Peyer's patch (tissue), 4 donors: ENCODE data around the gene PSD4. TPM values are rescaled to one million over a fixed set of nuclear protein-coding genes. Genes with fewer than 3 reads are reported as not detected.

Source experiments
- DNase-seq, 3 donors: peaks; one replicate each; pipeline ENCODE4 v3.0.0-alpha.2; 2017 to 2019
- H3K27ac ChIP-seq, 4 donors: fragments of 200-600 bp; sonication (generic); one replicate each; pipeline ENCODE4 v1.5.1; 2016 to 2019
- H3K27me3 ChIP-seq, 2 donors: fragments of 200-600 bp; sonication (generic); one replicate each; pipeline ENCODE4 v1.5.1; 2019
- H3K36me3 ChIP-seq, 3 donors: fragments of 200-600 bp; sonication (generic); one replicate each; pipeline ENCODE4 v1.5.1; 2016 to 2019
- H3K4me1 ChIP-seq, 4 donors: fragments of 200-600 bp; sonication (generic); one replicate each; pipeline ENCODE4 v1.5.1; 2016 to 2019
- H3K4me3 ChIP-seq, 4 donors: fragments of 200-600 bp; sonication (generic); 1 replicate in 3 of 4; 2 replicates in 1 of 4; pipeline ENCODE4 v1.5.1; 2016 to 2019; ENCODE audit warnings: mild to moderate bottlenecking in 1 of 4
- H3K9me3 ChIP-seq, 4 donors: fragments of 200-600 bp; sonication (generic); one replicate each; pipeline ENCODE4 v1.5.1; 2016 to 2019; ENCODE audit warnings: mild to moderate bottlenecking in 1 of 4
- CTCF ChIP-seq, 6 experiments: fragments of 450-650 bp in 4 of 6; fragments of 200-600 bp in 2 of 6; sonication (generic) in 1 of 6; IDR thresholded peaks; one replicate each; pipeline ENCODE4 v1.5.1; 2017 to 2019; ENCODE audit warnings: antibody characterized with exemption in 6 of 6, mild to moderate bottlenecking in 3 of 6, moderate library complexity in 1 of 6
- POLR2A ChIP-seq, 2 donors: fragments of 450-650 bp; IDR thresholded peaks; one replicate each; pipeline ENCODE4 v1.5.1; 2017; ENCODE audit warnings: antibody characterized with exemption in 2 of 2, mild to moderate bottlenecking in 2 of 2, moderate library complexity in 2 of 2
- total RNA-seq, 4 donors: library from RNA; depleted of rRNA; stranded (reverse); fragments of >200 nt; gene quantifications; one replicate each; pipeline ENCODE4 v1.1.0, GENCODE V29; 2016

Gene PSD4
- total RNA-seq, 4 donors from 2014 or later = 125 to 284 (median 212) TPM

GRCh38 chr2:113258471-113259147 lies 84.8 kb downstream of the PSD4 start:
- no peak for DNase-seq
- Histone ChIP-seq H3K27me3 (no peaks in the 10 kb centered on the region), H3K4me3 (no peak overlapping the region), H3K27ac (no peak overlapping the region), H3K9me3 (no peaks in the 10 kb centered on the region), H3K4me1 (no peaks in the 10 kb centered on the region), H3K36me3 (no peaks in the 10 kb centered on the region)
- TF ChIP-seq POLR2A (IDR thresholded peaks at IDR 0.05) = no peak
- TF ChIP-seq CTCF (IDR thresholded peaks at IDR 0.05) = no peak

Other genes starting within 250 kb of the PSD4 start
- not detected for gene IL36G, start 196.0 kb upstream of the PSD4 start, total RNA-seq
- gene IL36A, start 168.5 kb upstream of the PSD4 start, total RNA-seq = not detected
- gene IL36B, start 121.1 kb upstream of the PSD4 start, total RNA-seq = not detected
- gene IL36RN, start 114.8 kb upstream of the PSD4 start, total RNA-seq = not detected
- gene IL1F10, start 106.0 kb upstream of the PSD4 start, total RNA-seq = not detected
- gene IL1RN, start 46.4 kb upstream of the PSD4 start, total RNA-seq = 10 to 100 TPM in 2 of 4 donors, 1 to 10 TPM in 1, not detected in 1; 8.0 to 42.7 (median 17.7) TPM
- 10 to 100 TPM in 3 of 4 donors, 1 to 10 TPM in 1; 3.3 to 22.1 (median 14.2) TPM for gene PAX8, start 105.0 kb downstream of the PSD4 start, total RNA-seq